Measurements from ENCODE around the gene CAPN1. TPM values are rescaled to one million over a fixed set of nuclear protein-coding genes. Genes with fewer than 3 reads are reported as not detected.

Gene CAPN1
- total and polyA plus RNA-seq, 2 donors (not counting 1 experiment from before 2014, with no cell fraction given) = 70.3 to 94.5 TPM

GRCh38 chr11:65260756-65261590, 79.2 kb downstream of the CAPN1 start:
- no peak for DNase-seq (ENCODE audit: low read depth in 2 of 2)
- Histone ChIP-seq H3K9ac (ENCODE audit: insufficient read depth, low read length) (peak overlapping the region; percentile 48), H3K4me3 (replicated peaks in 1 of 4; ENCODE audit: control extremely low read depth in 1 of 4, insufficient read depth in 1 of 4, low read depth in 3 of 4, low read length in 4 of 4) (peak overlapping the region; percentile 12 to 89 (median 79)), H3K27ac (ENCODE audit: insufficient read depth, low read length) (peak overlapping the region; percentile 91), H2AFZ (ENCODE audit: low read length) (peak overlapping the region; percentile 64), H3K79me2 (ENCODE audit: control insufficient read depth, insufficient read depth, low read length) (peaks cover 27% of the 10 kb centered on the region), H3K36me3 (ENCODE audit: control insufficient read depth, insufficient read depth, low read length) (no peaks in the 10 kb centered on the region), H3K4me1 (ENCODE audit: control insufficient read depth, extremely low read depth, insufficient read depth, low read length) (no peaks in the 10 kb centered on the region), H4K20me1 (ENCODE audit: control insufficient read depth, extremely low read depth, insufficient read depth, low read length) (no peaks in the 10 kb centered on the region), H3K4me2 (ENCODE audit: extremely low read depth, insufficient read depth, low read length) (peak overlapping the region; percentile 98), H3K9me3 (ENCODE audit: control insufficient read depth, insufficient read depth, low read depth, low read length) (no peaks in the 10 kb centered on the region), H3K27me3 (ENCODE audit: control insufficient read depth, insufficient read depth, low read length) (no peaks in the 10 kb centered on the region)
- no peak for TF ChIP-seq CTCF (conservative IDR thresholded peaks at IDR 0.05 in 1 of 2, IDR thresholded peaks at IDR 0.05 in 1 of 2; ENCODE audit: low read depth in 1 of 2, low read length in 2 of 2)

Other genes starting within 250 kb of the CAPN1 start
- gene GPHA2, start 246.0 kb upstream of the CAPN1 start, total RNA-seq = not detected in 2 replicates
- gene GPHA2, start 246.0 kb upstream of the CAPN1 start, polyA plus RNA-seq = not detected in 2 replicates
- gene MAJIN, start 209.8 kb upstream of the CAPN1 start, total RNA-seq = not detected in 2 replicates
- not detected in 2 replicates for gene MAJIN, start 209.8 kb upstream of the CAPN1 start, polyA plus RNA-seq
- gene BATF2, start 185.0 kb upstream of the CAPN1 start, total RNA-seq = 2.1 TPM in 2 replicates
- 1.0 and 1.5 TPM in 2 replicates for gene BATF2, start 185.0 kb upstream of the CAPN1 start, polyA plus RNA-seq
- gene ARL2, start 167.8 kb upstream of the CAPN1 start, total RNA-seq = 99.9 and 138 TPM in 2 replicates
- 99.2 and 173 TPM in 2 replicates for gene ARL2, start 167.8 kb upstream of the CAPN1 start, polyA plus RNA-seq
- gene SNX15, start 154.5 kb upstream of the CAPN1 start, total RNA-seq = 11.3 and 14.4 TPM in 2 replicates
- gene SNX15, start 154.5 kb upstream of the CAPN1 start, polyA plus RNA-seq = 10.2 and 15.2 TPM in 2 replicates
- gene SAC3D1, start 140.7 kb upstream of the CAPN1 start, total RNA-seq = 8.6 and 10.0 TPM in 2 replicates
- gene SAC3D1, start 140.7 kb upstream of the CAPN1 start, polyA plus RNA-seq = 3.1 and 7.1 TPM in 2 replicates
- 26.2 and 35.5 TPM in 2 replicates for gene NAALADL1, start 123.4 kb upstream of the CAPN1 start, total RNA-seq
- 14.8 and 14.9 TPM in 2 replicates for gene NAALADL1, start 123.4 kb upstream of the CAPN1 start, polyA plus RNA-seq
- gene CDCA5, start 97.9 kb upstream of the CAPN1 start, total RNA-seq = 0.26 and 3.0 TPM in 2 replicates
- gene CDCA5, start 97.9 kb upstream of the CAPN1 start, polyA plus RNA-seq = 4.6 and 18.1 TPM in 2 replicates
- gene ZFPL1, start 97.7 kb upstream of the CAPN1 start, total RNA-seq = 31.1 and 36.0 TPM in 2 replicates
- 30.8 and 37.6 TPM in 2 replicates for gene ZFPL1, start 97.7 kb upstream of the CAPN1 start, polyA plus RNA-seq
- gene VPS51, start 85.7 kb upstream of the CAPN1 start, total RNA-seq = 144 and 171 TPM in 2 replicates
- 22.0 and 27.0 TPM in 2 replicates for gene VPS51, start 85.7 kb upstream of the CAPN1 start, polyA plus RNA-seq
- 30.0 and 89.5 TPM in 2 replicates for gene TM7SF2, start 70.1 kb upstream of the CAPN1 start, total RNA-seq
- 11.7 and 16.9 TPM in 2 replicates for gene TM7SF2, start 70.1 kb upstream of the CAPN1 start, polyA plus RNA-seq
- 12.8 and 13.2 TPM in 2 replicates for gene ZNHIT2, start 64.2 kb upstream of the CAPN1 start, total RNA-seq
- 1.4 and 1.7 TPM in 2 replicates for gene ZNHIT2, start 64.2 kb upstream of the CAPN1 start, polyA plus RNA-seq
- gene FAU, start 59.8 kb upstream of the CAPN1 start, total RNA-seq = 336 and 338 TPM in 2 replicates
- gene FAU, start 59.8 kb upstream of the CAPN1 start, polyA plus RNA-seq = 256 and 290 TPM in 2 replicates
- gene MRPL49, start 59.6 kb upstream of the CAPN1 start, total RNA-seq = 46.2 and 70.8 TPM in 2 replicates
- gene MRPL49, start 59.6 kb upstream of the CAPN1 start, polyA plus RNA-seq = 55.5 and 60.8 TPM in 2 replicates
- 13.6 and 15.5 TPM in 2 replicates for gene SYVN1, start 47.4 kb upstream of the CAPN1 start, total RNA-seq
- 25.2 and 30.4 TPM in 2 replicates for gene SYVN1, start 47.4 kb upstream of the CAPN1 start, polyA plus RNA-seq
- gene SPDYC, start 11.7 kb upstream of the CAPN1 start, total RNA-seq = not detected in 2 replicates
- not detected in 2 replicates for gene SPDYC, start 11.7 kb upstream of the CAPN1 start, polyA plus RNA-seq
- gene POLA2, start 80.0 kb downstream of the CAPN1 start, total RNA-seq = 1.0 and 2.8 TPM in 2 replicates
- 9.8 and 33.6 TPM in 2 replicates for gene POLA2, start 80.0 kb downstream of the CAPN1 start, polyA plus RNA-seq
- 12.3 and 25.6 TPM in 2 replicates for gene CDC42EP2, start 132.9 kb downstream of the CAPN1 start, total RNA-seq
- 31.7 and 48.4 TPM in 2 replicates for gene CDC42EP2, start 132.9 kb downstream of the CAPN1 start, polyA plus RNA-seq
- gene DPF2, start 151.9 kb downstream of the CAPN1 start, total RNA-seq = 37.5 and 42.9 TPM in 2 replicates
- gene DPF2, start 151.9 kb downstream of the CAPN1 start, polyA plus RNA-seq = 55.1 and 76.4 TPM in 2 replicates
- under 0.01 and 0.17 TPM in 2 replicates for gene TIGD3, start 172.8 kb downstream of the CAPN1 start, total RNA-seq
- 0.03 TPM in 1 of 2 replicates, not detected in the other for gene TIGD3, start 172.8 kb downstream of the CAPN1 start, polyA plus RNA-seq
- 1.0 and 1.5 TPM in 2 replicates for gene SLC25A45, start 200.7 kb downstream of the CAPN1 start, total RNA-seq
- gene SLC25A45, start 200.7 kb downstream of the CAPN1 start, polyA plus RNA-seq = 0.50 and 0.52 TPM in 2 replicates
- 14.9 and 17.5 TPM in 2 replicates for gene FRMD8, start 204.7 kb downstream of the CAPN1 start, total RNA-seq
- gene FRMD8, start 204.7 kb downstream of the CAPN1 start, polyA plus RNA-seq = 13.7 and 15.3 TPM in 2 replicates
- 177 and 299 TPM in 2 replicates for gene NEAT1, start 240.9 kb downstream of the CAPN1 start, total RNA-seq
- 40.6 and 40.9 TPM in 2 replicates for gene NEAT1, start 240.9 kb downstream of the CAPN1 start, polyA plus RNA-seq